SK-N-SH treated with all-trans-retinoic acid at 6 μM for 48 hours (cell line): ENCODE data around the gene CEP95.

Experiments used
- ATAC-seq: fragments of 200-7000 bp; cut with Tn5 transposase; 3 replicates; pipeline ENCODE4 v1.9.1; 2020; ENCODE audit warnings: mild to moderate bottlenecking, moderate library complexity
- ARNTL ChIP-seq: fragments of 450-650 bp; formaldehyde crosslinking; IDR thresholded peaks from 2 replicates; pipeline ENCODE4 v1.5.0; 2020; ENCODE audit warnings: low read depth, mild to moderate bottlenecking, moderate library complexity, borderline replicate concordance
- BACH2 ChIP-seq: fragments of 250-450 bp; sonication (Bioruptor Pico); IDR thresholded peaks from 2 replicates; pipeline ENCODE4 v1.9.0; 2021; ENCODE audit warnings: mild to moderate bottlenecking, borderline replicate concordance
- CREB5 ChIP-seq: fragments of 250-450 bp; sonication (Bioruptor Pico); IDR thresholded peaks from 2 replicates; pipeline ENCODE4 v1.5.1; 2020; ENCODE audit warnings: low read depth, mild to moderate bottlenecking, moderate library complexity
- CSDC2 ChIP-seq: fragments of 250-450 bp; sonication (Bioruptor Pico); IDR thresholded peaks from 2 replicates; pipeline ENCODE4 v1.5.0; 2020; ENCODE audit warnings: mild to moderate bottlenecking, moderate library complexity
- CSRNP3 ChIP-seq: fragments of 250-450 bp; sonication (Bioruptor Pico); IDR thresholded peaks from 2 replicates; pipeline ENCODE4 v1.5.1; 2021; ENCODE audit warnings: mild to moderate bottlenecking, moderate library complexity
- ESRRG ChIP-seq: fragments of 250-450 bp; sonication (Bioruptor Pico); IDR thresholded peaks from 2 replicates; pipeline ENCODE4 v1.6.1; 2021; ENCODE audit warnings: mild to moderate bottlenecking
- GLIS3 ChIP-seq: fragments of 250-450 bp; sonication (Bioruptor Pico); IDR thresholded peaks from 2 replicates; pipeline ENCODE4 v1.5.0; 2020; ENCODE audit warnings: mild to moderate bottlenecking, moderate library complexity
- ISL1 ChIP-seq: fragments of 250-450 bp; sonication (Bioruptor Pico); IDR thresholded peaks from 2 replicates; pipeline ENCODE4 v2.1.2; 2022; ENCODE audit warnings: mild to moderate bottlenecking, moderate library complexity
- OSR1 ChIP-seq: fragments of 250-450 bp; sonication (Bioruptor Pico); IDR thresholded peaks from 2 replicates; pipeline ENCODE4 v1.8.0; 2022; ENCODE audit warnings: moderate library complexity, mild to moderate bottlenecking, inconsistent platforms
- PATZ1 ChIP-seq: fragments of 250-450 bp; sonication (Bioruptor Pico); IDR thresholded peaks from 2 replicates; pipeline ENCODE4 v1.8.0; 2020; ENCODE audit warnings: mild to moderate bottlenecking, moderate library complexity, borderline replicate concordance
- POU6F1 ChIP-seq: fragments of 250-450 bp; sonication (Bioruptor Pico); IDR thresholded peaks from 2 replicates; pipeline ENCODE4 v1.8.0; 2021; ENCODE audit warnings: low read depth, mild to moderate bottlenecking, moderate library complexity, borderline replicate concordance
- PPARA ChIP-seq: fragments of 250-450 bp; sonication (Bioruptor Pico); IDR thresholded peaks from 2 replicates; pipeline ENCODE4 v1.5.0; 2020; ENCODE audit warnings: mild to moderate bottlenecking, borderline replicate concordance
- RARB ChIP-seq: fragments of 250-450 bp; sonication (Bioruptor Pico); IDR thresholded peaks from 2 replicates; pipeline ENCODE4 v1.8.0; 2021; ENCODE audit warnings: mild to moderate bottlenecking, moderate library complexity
- SNAI2 ChIP-seq: fragments of 250-450 bp; sonication (Bioruptor Pico); IDR thresholded peaks from 2 replicates; pipeline ENCODE4 v1.5.0; 2020; ENCODE audit warnings: mild to moderate bottlenecking, moderate library complexity
- TCF4 ChIP-seq: fragments of 250-450 bp; sonication (Bioruptor Pico); IDR thresholded peaks from 2 replicates; pipeline ENCODE4 v1.8.0; 2021; ENCODE audit warnings: mild to moderate bottlenecking, moderate library complexity, borderline replicate concordance
- TOX ChIP-seq: fragments of 250-450 bp; sonication (Bioruptor Pico); IDR thresholded peaks from 2 replicates; pipeline ENCODE4 v1.8.0; 2021; ENCODE audit warnings: mild to moderate bottlenecking, moderate library complexity, borderline replicate concordance
- TSHZ2 ChIP-seq: fragments of 250-450 bp; sonication (Bioruptor Pico); IDR thresholded peaks from 2 replicates; pipeline ENCODE4 v1.5.0; 2020; ENCODE audit warnings: mild to moderate bottlenecking, moderate library complexity
- ZFP3 ChIP-seq: fragments of 250-450 bp; sonication (Bioruptor Pico); IDR thresholded peaks from 2 replicates; pipeline ENCODE4 v1.5.0; 2020; ENCODE audit warnings: mild to moderate bottlenecking, moderate library complexity
- ZFP30 ChIP-seq: fragments of 450-650 bp; formaldehyde crosslinking; IDR thresholded peaks from 2 replicates; pipeline ENCODE4 v1.5.0; 2022; ENCODE audit warnings: mild to moderate bottlenecking, moderate library complexity
- ZNF565 ChIP-seq: fragments of 450-650 bp; formaldehyde crosslinking; conservative IDR thresholded peaks from 2 replicates; pipeline ENCODE4 v1.5.0; 2020; ENCODE audit warnings: low read depth, mild to moderate bottlenecking, moderate library complexity
- ZNF70 ChIP-seq: fragments of 450-650 bp; formaldehyde crosslinking; IDR thresholded peaks from 2 replicates; pipeline ENCODE4 v1.5.0; 2020; ENCODE audit warnings: mild to moderate bottlenecking, moderate library complexity
- ZNF8 ChIP-seq: fragments of 450-650 bp; formaldehyde crosslinking; IDR thresholded peaks from 2 replicates; pipeline ENCODE4 v1.5.0; 2020; ENCODE audit warnings: mild to moderate bottlenecking, moderate library complexity

The CEP95 gene

GRCh38 chr17:64491034-64491860 lies 15.5 kb upstream of the CEP95 start:
- TF ChIP-seq CREB5 (no peak), ZFP3 (no peak), BACH2 (CRISPR knock-in tag) (no peak), GLIS3 (CRISPR knock-in tag) (no peak), OSR1 (CRISPR knock-in tag) (no peak), POU6F1 (CRISPR knock-in tag) (no peak), CSDC2 (CRISPR knock-in tag) (no peak), ISL1 (CRISPR knock-in tag) (no peak), ARNTL (CRISPR knock-in tag) (no peak), RARB (CRISPR knock-in tag) (no peak), TSHZ2 (no peak), SNAI2 (CRISPR knock-in tag) (no peak), PATZ1 (CRISPR knock-in tag) (no peak), ZNF8 (CRISPR knock-in tag) (no peak), ESRRG (CRISPR knock-in tag) (no peak), PPARA (CRISPR knock-in tag) (no peak), ZNF70 (CRISPR knock-in tag) (no peak), TCF4 (CRISPR knock-in tag) (no peak)
- peak; percentile 61 for ATAC-seq

GRCh38 chr17:64491994-64492393 lies 14.8 kb upstream of the CEP95 start:
- ATAC-seq = no peak
- TF ChIP-seq ISL1 (CRISPR knock-in tag) (no peak), ZNF70 (CRISPR knock-in tag) (no peak), TOX (no peak), CSRNP3 (CRISPR knock-in tag) (no peak), ARNTL (CRISPR knock-in tag) (no peak), POU6F1 (CRISPR knock-in tag) (no peak), TCF4 (CRISPR knock-in tag) (no peak), ZFP3 (no peak), RARB (CRISPR knock-in tag) (no peak), PATZ1 (CRISPR knock-in tag) (no peak), ZNF565 (CRISPR knock-in tag) (no peak), BACH2 (CRISPR knock-in tag) (no peak), ZNF8 (CRISPR knock-in tag) (no peak), ZFP30 (CRISPR knock-in tag) (no peak), SNAI2 (CRISPR knock-in tag) (no peak), PPARA (CRISPR knock-in tag) (no peak), CREB5 (no peak), GLIS3 (CRISPR knock-in tag) (no peak)
